Activated T-cell treated with anti-CD3 and anti-CD28 coated beads, Interleukin-2, amount 50 U/mL, for 1 hour (primary cell): ENCODE results near the gene ARHGAP45.
A peak's percentile ranks its signal among the peaks of the same experiment; 100 is the strongest.

Experiments
- DNase-seq: peaks from one replicate; pipeline ENCODE4 v3.0.0-alpha.2; 2020

Gene ARHGAP45

GRCh38 chr19:1057176-1057855 lies 9.7 kb upstream of the ARHGAP45 start:
- peak; percentile 59 for DNase-seq

GRCh38 chr19:1058112-1058511 lies 8.9 kb upstream of the ARHGAP45 start:
- no peak for DNase-seq

GRCh38 chr19:1060689-1061088 lies 6.3 kb upstream of the ARHGAP45 start:
- DNase-seq: no peak

- no peak for DNase-seq
Observed at GRCh38 chr19:1061987-1062386, 5.0 kb upstream of the ARHGAP45 start.

GRCh38 chr19:1062387-1063029 lies 4.5 kb upstream of the ARHGAP45 start:
- no peak for DNase-seq

GRCh38 chr19:1063030-1063908 lies 3.7 kb upstream of the ARHGAP45 start:
- DNase-seq: peak; percentile 78

GRCh38 chr19:1063909-1064660 lies 2.9 kb upstream of the ARHGAP45 start:
- no peak for DNase-seq

GRCh38 chr19:1064661-1065605 lies 2.0 kb upstream of the ARHGAP45 start:
- peak; percentile 83 for DNase-seq

- DNase-seq: no peak
Observed at GRCh38 chr19:1065606-1066109, 1.3 kb upstream of the ARHGAP45 start.

GRCh38 chr19:1066251-1066747 lies 668 bp upstream of the ARHGAP45 start:
- no peak for DNase-seq

- no peak for DNase-seq
Observed at GRCh38 chr19:1067341-1067957, 482 bp downstream of the ARHGAP45 start.

- peak; percentile 79 for DNase-seq
Observed at GRCh38 chr19:1068009-1069001, 1.3 kb downstream of the ARHGAP45 start.

- peak; percentile 72 for DNase-seq
Observed at GRCh38 chr19:1069009-1069779, 2.2 kb downstream of the ARHGAP45 start.

GRCh38 chr19:1070576-1070930 lies 3.6 kb downstream of the ARHGAP45 start:
- DNase-seq: peak; percentile 23

GRCh38 chr19:1070931-1071791 lies 4.2 kb downstream of the ARHGAP45 start:
- DNase-seq: peak; percentile 18

- peak; percentile 25 for DNase-seq
Observed at GRCh38 chr19:1072371-1073015, 5.5 kb downstream of the ARHGAP45 start.
